GM12878 (cell line): ENCODE measurements around the gene DPP4. TPM values are rescaled to one million over a fixed set of nuclear protein-coding genes. Genes with fewer than 3 reads are reported as not detected.

Source experiments
- ATAC-seq: fragments of 200-7000 bp; cut with Tn5 transposase; 3 replicates; pipeline ENCODE4 v1.9.1; 2020; ENCODE audit warnings: mild to moderate bottlenecking, moderate library complexity
- BruUV-seq: library from RNA; stranded (reverse); fragments of 400-500 nt; replicated peaks from 2 replicates; lab custom pipeline; 2021; lab: Mats Ljungman, UMichigan
- CTCF ChIA-PET: fragments of 300-600 bp; sonication (Branson Sonifier 250); formaldehyde crosslinking; extraction: SDS; loops from one replicate; lab custom pipeline; 2021; ENCODE audit warnings: inconsistent platforms; lab: Yijun Ruan, JAX
- POLR2A ChIA-PET: fragments of 350-600 bp; formaldehyde crosslinking; extraction: SDS; loops from one replicate; lab custom pipeline; 2021; ENCODE audit warnings: inconsistent platforms; lab: Charles Lee
- RAD21 ChIA-PET: fragments of 300-600 bp; sonication (Branson Sonifier 250); formaldehyde crosslinking; loops from one replicate; lab custom pipeline; 2023; ENCODE audit warnings: antibody characterized with exemption; ENCODE audit not compliant: unreplicated experiment; lab: Charles Lee
- SMC1A ChIA-PET: fragments of 300-600 bp; sonication (Branson Sonifier 250); formaldehyde crosslinking; loops from one replicate; lab custom pipeline; 2023; ENCODE audit not compliant: unreplicated experiment, uncharacterized antibody; lab: Charles Lee
- DNase-seq: peaks from one replicate; pipeline ENCODE4 v3.0.0-alpha.2; 2011; ENCODE audit warnings: low read depth, low spot score
- FAIRE-seq: peaks from 3 replicates; lab custom pipeline; 2011; peaks lifted over from hg19 to GRCh38; lab: Jason Lieb, UNC
- H2AFZ ChIP-seq: 2 replicates; pipeline ENCODE4 v1.6.0; 2011; ENCODE audit warnings: low read depth, low read length, control low read depth; ENCODE audit not compliant: control insufficient read depth
- H3K27ac ChIP-seq: 2 replicates; pipeline ENCODE4 v1.5.1; 2011; ENCODE audit warnings: control low read depth; ENCODE audit not compliant: control insufficient read depth, insufficient read depth
- H3K27me3 ChIP-seq, 2 experiments: replicated peaks in 1 of 2; 2 replicates each; pipeline versions ENCODE4 v1.6.0 to v1.6.1; 2011; ENCODE audit warnings: low read length in 1 of 2; ENCODE audit not compliant: control insufficient read depth in 2 of 2, insufficient read depth in 2 of 2
- H3K36me3 ChIP-seq, 2 experiments: 2 replicates each; pipeline ENCODE4 v1.5.1; 2011; ENCODE audit warnings: low read length in 1 of 2; ENCODE audit not compliant: control insufficient read depth in 2 of 2, insufficient read depth in 2 of 2
- H3K4me1 ChIP-seq: 2 replicates; pipeline ENCODE4 v1.6.1; 2011; ENCODE audit warnings: mild to moderate bottlenecking, low read length, moderate library complexity, mixed read lengths; ENCODE audit not compliant: control insufficient read depth, insufficient read depth
- H3K4me2 ChIP-seq: 2 replicates; pipeline ENCODE4 v1.6.0; 2011; ENCODE audit warnings: control low read depth; ENCODE audit not compliant: control insufficient read depth, insufficient read depth
- H3K4me3 ChIP-seq: fragments of 200-600 bp; sonication (generic); 2 replicates; pipeline ENCODE4 v1.5.1; 2016
- H3K79me2 ChIP-seq: 2 replicates; pipeline ENCODE4 v1.6.0; 2011; ENCODE audit warnings: low read length; ENCODE audit not compliant: control insufficient read depth, insufficient read depth
- H3K9ac ChIP-seq: 2 replicates; pipeline ENCODE4 v1.8.0; 2011; ENCODE audit warnings: low read length, control low read depth, mixed read lengths; ENCODE audit not compliant: control insufficient read depth, insufficient read depth
- H3K9me3 ChIP-seq: replicated peaks from 3 replicates; pipeline ENCODE4 v1.5.1; 2011; ENCODE audit warnings: mild to moderate bottlenecking, low read length; ENCODE audit not compliant: control insufficient read depth, insufficient read depth
- H4K20me1 ChIP-seq: 2 replicates; pipeline ENCODE4 v1.6.0; 2011; ENCODE audit not compliant: control insufficient read depth, insufficient read depth
- BRCA1 ChIP-seq: IDR thresholded peaks from 2 replicates; pipeline ENCODE4 v1.6.1; 2011; ENCODE audit warnings: low read depth, low read length, improper control_type of control experiment
- CBX5 ChIP-seq: sonication (generic); IDR thresholded peaks from 2 replicates; pipeline ENCODE4 v1.6.1; 2016; ENCODE audit warnings: low read depth, moderate library complexity, mild to moderate bottlenecking, inconsistent platforms
- CHD2 ChIP-seq: IDR thresholded peaks from 2 replicates; pipeline ENCODE4 v1.6.1; 2011; ENCODE audit warnings: low read depth, low read length, improper control_type of control experiment, borderline replicate concordance
- EED ChIP-seq: sonication (generic); IDR thresholded peaks from 2 replicates; pipeline ENCODE4 v1.6.1; 2016; ENCODE audit warnings: antibody characterized with exemption, low read depth
- EGR1 ChIP-seq, 2 experiments: IDR thresholded peaks; 1 replicate in 1 of 2; 2 replicates in 1 of 2; pipeline ENCODE4 v1.6.1; 2011 to 2012; ENCODE audit warnings: low read depth in 2 of 2, low read length in 2 of 2, borderline replicate concordance in 1 of 2, mild to moderate bottlenecking in 1 of 2, moderate library complexity in 1 of 2
- EZH2 ChIP-seq: IDR thresholded peaks from 2 replicates; pipeline ENCODE4 v1.6.1; 2012; ENCODE audit warnings: low read depth, mild to moderate bottlenecking, control low read depth, inconsistent platforms, low read length, borderline replicate concordance; ENCODE audit not compliant: control insufficient read depth
- FOS ChIP-seq: IDR thresholded peaks from 3 replicates; pipeline ENCODE4 v1.6.1; 2011; ENCODE audit warnings: borderline replicate concordance; ENCODE audit not compliant: insufficient read length; ENCODE audit errors: extremely low read depth
- GABPA ChIP-seq: IDR thresholded peaks from 2 replicates; pipeline ENCODE4 v1.6.1; 2014; ENCODE audit warnings: antibody characterized with exemption, low read depth, mild to moderate bottlenecking, inconsistent platforms
- KAT2A ChIP-seq: conservative IDR thresholded peaks from 2 replicates; pipeline ENCODE4 v1.6.1; 2011; ENCODE audit warnings: low read depth, low read length; ENCODE audit not compliant: control insufficient read depth
- KDM1A ChIP-seq: fragments of 200-600 bp; sonication (generic); IDR thresholded peaks from 2 replicates; pipeline ENCODE4 v1.6.1; 2016; ENCODE audit warnings: borderline replicate concordance
- PML ChIP-seq: IDR thresholded peaks from 2 replicates; pipeline ENCODE4 v1.6.1; 2012; ENCODE audit warnings: low read length, inconsistent platforms
- POLR2A ChIP-seq: IDR thresholded peaks from 2 replicates; pipeline ENCODE4 v1.6.1; 2011; ENCODE audit warnings: low read depth, mild to moderate bottlenecking, low read length
- ZNF274 ChIP-seq: IDR thresholded peaks from one replicate; pipeline ENCODE4 v1.8.0; 2011; ENCODE audit not compliant: insufficient read length, insufficient read depth
- ZSCAN29 ChIP-seq: fragments of 450-650 bp; IDR thresholded peaks from 2 replicates; pipeline ENCODE4 v1.6.1; 2017; ENCODE audit warnings: mild to moderate bottlenecking, moderate library complexity
- WGBS: methylation state at CpG from one replicate; pipeline ENCODE4 v1.1.6; 2016; ENCODE audit warnings: low lambda C conversion rate; ENCODE audit not compliant: insufficient replicate concordance, insufficient coverage; ENCODE audit errors: missing lambda C conversion rate; 5-methylcytosine and 5-hydroxymethylcytosine counted together
- in situ Hi-C: fragments of 300-500 bp; cut with MboI; formaldehyde crosslinking; loops from 9 replicates; pipeline ENCODE4 v1.14.3; 2018; ENCODE audit warnings: mixed read lengths
- intact Hi-C: fragments of 100-400 bp; cut with micrococcal nuclease; formaldehyde crosslinking; loops from one replicate; pipeline ENCODE4 v1.14.2; 2022; ENCODE audit not compliant: unreplicated experiment
- polyA plus RNA-seq, 11 experiments: library from polyadenylated mRNA; depleted of rRNA in 4 of 11; unstranded in 6 of 11; stranded (reverse) in 5 of 11; fragments of >200 nt; fragmentation: Nextera tagmentation in 4 of 11; fragmentation: Illumina TruSeq in 1 of 11; extraction: Ambion mirVana in 4 of 11; extraction: Trizol in 1 of 11; gene quantifications; 1 replicate in 1 of 11; 2 replicates in 10 of 11; pipeline versions ENCODE4 v1.2.1 to v1.2.3, GENCODE V29; 2011 to 2016; ENCODE audit warnings: inconsistent platforms in 2 of 11, missing spikeins in 2 of 11, low read depth in 1 of 11
- total RNA-seq, 4 experiments: library from RNA; depleted of rRNA in 3 of 4; stranded (reverse); fragments of >200 nt in 3 of 4; fragmentation: Illumina TruSeq in 1 of 4; extraction: Trizol in 1 of 4; gene quantifications; 2 replicates each; pipeline versions ENCODE4 v1.2.1 to v1.2.3, GENCODE V29; 2013 to 2021
- TF ChIP-seq, protein P1 (sequence below): fragments of 450-650 bp; IDR thresholded peaks from 2 replicates; pipeline ENCODE4 v1.6.1; 2017; ENCODE audit warnings: mild to moderate bottlenecking, low read depth, inconsistent platforms; ENCODE audit not compliant: poor library complexity, severe bottlenecking
- TF ChIP-seq, protein P2 (sequence below): fragments of 450-650 bp; IDR thresholded peaks from 2 replicates; pipeline ENCODE4 v1.6.1; 2016; ENCODE audit warnings: mild to moderate bottlenecking

Gene DPP4
- total and polyA plus RNA-seq, 10 of the 15 experiments (the other 5 are each of a cell fraction or from before 2014, with no cell fraction given): 4.1 to 11.4 (median 9.3) TPM

DNA sequence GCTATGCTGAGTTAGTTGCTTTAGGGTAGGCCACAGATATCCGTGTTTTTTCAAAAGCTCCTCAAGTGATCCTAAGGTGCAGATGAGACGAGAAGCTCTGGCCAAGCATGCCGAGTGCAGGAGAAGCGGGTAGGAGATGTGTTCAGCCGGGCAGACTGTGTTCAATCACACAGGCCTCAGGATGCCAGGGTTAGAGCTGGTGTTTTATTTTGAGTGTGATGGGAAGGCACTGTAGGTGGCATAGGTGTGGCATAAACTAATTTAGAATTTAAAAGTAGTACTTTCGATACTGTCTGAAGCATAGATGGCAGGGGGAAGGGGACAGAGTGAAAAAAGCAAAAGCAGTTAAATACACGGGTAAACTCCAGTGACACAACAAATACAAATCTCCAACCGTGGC is 30.9 kb downstream of the DPP4 start:
- in situ Hi-C loops (no loop called here), intact Hi-C loops (loop anchor here (5.0 kb wide), 1 partner anchor 44 kb away; no protein-coding TSS in a partner anchor)
- CTCF ChIA-PET: interaction anchor here (0.6 to 1.0 kb wide), 2 partner anchors 8 to 723 kb away, joined by 3 to 4 read pairs; no protein-coding TSS in a partner anchor
- Histone ChIP-seq H3K27me3 (no peaks in the 10 kb centered on the region), H3K27ac (no peak overlapping the region), H3K4me2 (no peak overlapping the region), H3K4me3 (no peak overlapping the region), H3K36me3 (no peaks in the 10 kb centered on the region; a peak in 2 of 4 replicates), H3K4me1 (no peaks in the 10 kb centered on the region), H3K79me2 (no peaks in the 10 kb centered on the region), H3K9ac (no peak overlapping the region), H2AFZ (no peak overlapping the region), H3K9me3 (no peaks in the 10 kb centered on the region), H4K20me1 (no peaks in the 10 kb centered on the region)
- 48% methylated on average over 8 of the region's 8 CpGs for WGBS
- FAIRE-seq: no peak
- POLR2A ChIA-PET: no interaction called here
- RAD21 ChIA-PET: no interaction called here
- TF ChIP-seq ZSCAN29: no peak
- TF ChIP-seq EED: no peak
- TF ChIP-seq EZH2: no peak
- no peak for TF ChIP-seq CBX5
- no peak for TF ChIP-seq EGR1 (IDR thresholded peaks at IDR 0.05; ENCODE audit: borderline replicate concordance in 1 of 2, low read depth in 2 of 2, low read length in 2 of 2)
- TF ChIP-seq CHD2: no peak
- TF ChIP-seq KDM1A: no peak
- TF ChIP-seq GABPA: no peak
- no peak for TF ChIP-seq FOS
- TF ChIP-seq ZNF274: no peak
- no peak for TF ChIP-seq BRCA1
- TF ChIP-seq, protein P1, sequence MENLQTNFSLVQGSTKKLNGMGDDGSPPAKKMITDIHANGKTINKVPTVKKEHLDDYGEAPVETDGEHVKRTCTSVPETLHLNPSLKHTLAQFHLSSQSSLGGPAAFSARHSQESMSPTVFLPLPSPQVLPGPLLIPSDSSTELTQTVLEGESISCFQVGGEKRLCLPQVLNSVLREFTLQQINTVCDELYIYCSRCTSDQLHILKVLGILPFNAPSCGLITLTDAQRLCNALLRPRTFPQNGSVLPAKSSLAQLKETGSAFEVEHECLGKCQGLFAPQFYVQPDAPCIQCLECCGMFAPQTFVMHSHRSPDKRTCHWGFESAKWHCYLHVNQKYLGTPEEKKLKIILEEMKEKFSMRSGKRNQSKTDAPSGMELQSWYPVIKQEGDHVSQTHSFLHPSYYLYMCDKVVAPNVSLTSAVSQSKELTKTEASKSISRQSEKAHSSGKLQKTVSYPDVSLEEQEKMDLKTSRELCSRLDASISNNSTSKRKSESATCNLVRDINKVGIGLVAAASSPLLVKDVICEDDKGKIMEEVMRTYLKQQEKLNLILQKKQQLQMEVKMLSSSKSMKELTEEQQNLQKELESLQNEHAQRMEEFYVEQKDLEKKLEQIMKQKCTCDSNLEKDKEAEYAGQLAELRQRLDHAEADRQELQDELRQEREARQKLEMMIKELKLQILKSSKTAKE: no peak
- TF ChIP-seq PML: no peak
- TF ChIP-seq, protein P2, sequence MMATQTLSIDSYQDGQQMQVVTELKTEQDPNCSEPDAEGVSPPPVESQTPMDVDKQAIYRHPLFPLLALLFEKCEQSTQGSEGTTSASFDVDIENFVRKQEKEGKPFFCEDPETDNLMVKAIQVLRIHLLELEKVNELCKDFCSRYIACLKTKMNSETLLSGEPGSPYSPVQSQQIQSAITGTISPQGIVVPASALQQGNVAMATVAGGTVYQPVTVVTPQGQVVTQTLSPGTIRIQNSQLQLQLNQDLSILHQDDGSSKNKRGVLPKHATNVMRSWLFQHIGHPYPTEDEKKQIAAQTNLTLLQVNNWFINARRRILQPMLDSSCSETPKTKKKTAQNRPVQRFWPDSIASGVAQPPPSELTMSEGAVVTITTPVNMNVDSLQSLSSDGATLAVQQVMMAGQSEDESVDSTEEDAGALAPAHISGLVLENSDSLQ: no peak
- TF ChIP-seq KAT2A: no peak
- no peak for TF ChIP-seq POLR2A
- no peak for ATAC-seq
- DNase-seq: no peak
- SMC1A ChIA-PET: interaction anchor here (1.0 to 3.1 kb wide), 3 partner anchors 8 to 83 kb away, joined by 3 to 7 read pairs (median 4); no protein-coding TSS in a partner anchor
- BruUV-seq: no TSS peak
